HEK293 (cell line): Measurements from ENCODE around the gene DPYD.

ENCODE experiments used
- CTCF ChIA-PET: fragments of 350-600 bp; formaldehyde crosslinking; extraction: SDS; loops from one replicate; lab custom pipeline; 2021; ENCODE audit warnings: antibody characterized with exemption; lab: Yijun Ruan, JAX
- POLR2A ChIA-PET: fragments of 300-600 bp; formaldehyde crosslinking; extraction: SDS; loops from one replicate; lab custom pipeline; 2020; ENCODE audit warnings: antibody characterized with exemption, inconsistent platforms; lab: Yijun Ruan, JAX
- H3K27ac ChIP-seq: fragments of 200-500 bp; sonication (Bioruptor generic); 2 replicates; pipeline ENCODE4 v1.5.1; 2014; ENCODE audit warnings: low read depth, low read length, control low read depth, inconsistent platforms; ENCODE audit errors: extremely low read depth
- H3K36me3 ChIP-seq, 2 experiments: fragments of 200-500 bp in 1 of 2; sonication (Bioruptor generic) in 1 of 2; 1 replicate in 1 of 2; 2 replicates in 1 of 2; pipeline ENCODE4 v1.5.1; 2014 to 2017; ENCODE audit warnings: inconsistent platforms in 2 of 2, low read length in 2 of 2; ENCODE audit not compliant: control insufficient read depth in 2 of 2, insufficient read depth in 1 of 2
- H3K4me1 ChIP-seq: fragments of 200-500 bp; sonication (Bioruptor generic); 2 replicates; pipeline ENCODE4 v1.5.1; 2014; ENCODE audit warnings: mild to moderate bottlenecking, low read length, inconsistent platforms; ENCODE audit not compliant: control insufficient read depth, insufficient read depth
- H3K4me3 ChIP-seq: 2 replicates; pipeline ENCODE4 v1.5.1; 2011; ENCODE audit warnings: low read depth, mild to moderate bottlenecking, control low read depth, low read length, moderate library complexity
- H3K9me3 ChIP-seq: fragments of 200-500 bp; sonication (Bioruptor generic); 2 replicates; pipeline ENCODE4 v1.5.1; 2014; ENCODE audit warnings: low read depth, low read length, inconsistent platforms; ENCODE audit not compliant: control insufficient read depth, insufficient read depth
- BCL11A ChIP-seq: fragments of 450-650 bp; formaldehyde crosslinking; IDR thresholded peaks from 2 replicates; pipeline ENCODE4 v1.5.1; 2016; ENCODE audit warnings: low read depth, missing biosample characterization, missing genetic modification characterization
- BCL11B ChIP-seq: fragments of 450-650 bp; formaldehyde crosslinking; IDR thresholded peaks from 2 replicates; pipeline ENCODE4 v1.5.1; 2016; ENCODE audit warnings: low read depth, missing biosample characterization, missing genetic modification characterization
- HOXD13 ChIP-seq: sonication (generic); formaldehyde crosslinking; IDR thresholded peaks from 2 replicates; pipeline ENCODE4 v1.8.0; 2022; ENCODE audit warnings: missing genetic modification reagents, borderline replicate concordance
- YY2 ChIP-seq: fragments of 450-650 bp; formaldehyde crosslinking; IDR thresholded peaks from 2 replicates; pipeline ENCODE4 v1.5.1; 2016; ENCODE audit warnings: missing biosample characterization, missing genetic modification characterization
- ZFP37 ChIP-seq: fragments of 450-650 bp; formaldehyde crosslinking; IDR thresholded peaks from 2 replicates; pipeline ENCODE4 v1.5.1; 2016; ENCODE audit warnings: missing biosample characterization, missing genetic modification characterization
- ZFP41 ChIP-seq: fragments of 450-650 bp; formaldehyde crosslinking; IDR thresholded peaks from 2 replicates; pipeline ENCODE4 v1.5.1; 2016; ENCODE audit warnings: missing biosample characterization, missing genetic modification characterization, borderline replicate concordance
- ZNF132 ChIP-seq: fragments of 450-650 bp; formaldehyde crosslinking; IDR thresholded peaks from 2 replicates; pipeline ENCODE4 v1.5.1; 2017; ENCODE audit warnings: missing biosample characterization, missing genetic modification characterization, borderline replicate concordance
- ZNF248 ChIP-seq: fragments of 450-650 bp; formaldehyde crosslinking; IDR thresholded peaks from 2 replicates; pipeline ENCODE4 v1.5.1; 2017; ENCODE audit warnings: missing biosample characterization, missing genetic modification characterization
- ZNF391 ChIP-seq: fragments of 450-650 bp; formaldehyde crosslinking; IDR thresholded peaks from 2 replicates; pipeline ENCODE4 v1.5.1; 2016; ENCODE audit warnings: low read depth, missing biosample characterization, missing genetic modification characterization, borderline replicate concordance
- ZNF404 ChIP-seq: fragments of 450-650 bp; formaldehyde crosslinking; IDR thresholded peaks from 2 replicates; pipeline ENCODE4 v1.5.1; 2017; ENCODE audit warnings: missing biosample characterization, missing genetic modification characterization
- ZNF530 ChIP-seq: fragments of 450-650 bp; formaldehyde crosslinking; IDR thresholded peaks from 2 replicates; pipeline ENCODE4 v1.5.1; 2016; ENCODE audit warnings: low read depth, missing biosample characterization, missing genetic modification characterization
- ZNF600 ChIP-seq: fragments of 450-650 bp; formaldehyde crosslinking; IDR thresholded peaks from 2 replicates; pipeline ENCODE4 v1.5.1; 2016; ENCODE audit warnings: missing biosample characterization, missing genetic modification characterization
- ZNF626 ChIP-seq: fragments of 450-650 bp; sonication (Bioruptor Pico); formaldehyde crosslinking; IDR thresholded peaks from 2 replicates; pipeline ENCODE4 v1.5.1; 2018; ENCODE audit warnings: missing biosample characterization, missing genetic modification characterization, inconsistent platforms
- ZNF658 ChIP-seq: fragments of 450-650 bp; formaldehyde crosslinking; IDR thresholded peaks from 2 replicates; pipeline ENCODE4; 2016; ENCODE audit warnings: missing biosample characterization, missing genetic modification characterization
- ZNF701 ChIP-seq: fragments of 450-650 bp; formaldehyde crosslinking; IDR thresholded peaks from 2 replicates; pipeline ENCODE4 v1.5.1; 2016; ENCODE audit warnings: missing biosample characterization, missing genetic modification characterization
- ZNF768 ChIP-seq: fragments of 450-650 bp; formaldehyde crosslinking; IDR thresholded peaks from 2 replicates; pipeline ENCODE4 v1.5.1; 2018; ENCODE audit warnings: missing biosample characterization, mild to moderate bottlenecking, missing genetic modification characterization
- ZSCAN30 ChIP-seq: fragments of 450-650 bp; IDR thresholded peaks from 2 replicates; pipeline ENCODE4 v1.5.1; 2018; ENCODE audit warnings: missing biosample characterization, mild to moderate bottlenecking, missing genetic modification characterization, moderate library complexity
- TF ChIP-seq, protein P1 (sequence below): fragments of 450-650 bp; formaldehyde crosslinking; IDR thresholded peaks from 2 replicates; pipeline ENCODE4; 2016; ENCODE audit warnings: missing biosample characterization, missing genetic modification characterization
- TF ChIP-seq, protein P2 (sequence below): fragments of 450-650 bp; IDR thresholded peaks from 2 replicates; pipeline ENCODE4 v1.5.1; 2018; ENCODE audit warnings: missing biosample characterization, missing genetic modification characterization
- TF ChIP-seq, protein P3 (sequence below): fragments of 450-650 bp; formaldehyde crosslinking; IDR thresholded peaks from 2 replicates; pipeline ENCODE4 v1.5.1; 2016; ENCODE audit warnings: missing biosample characterization, missing genetic modification characterization
- TF ChIP-seq, protein P4 (sequence below): fragments of 450-650 bp; formaldehyde crosslinking; IDR thresholded peaks from 2 replicates; pipeline ENCODE4 v1.5.1; 2017; ENCODE audit warnings: missing biosample characterization, missing genetic modification characterization
- TF ChIP-seq, protein P5 (sequence below): fragments of 450-650 bp; formaldehyde crosslinking; IDR thresholded peaks from 2 replicates; pipeline ENCODE4 v1.5.1; 2016; ENCODE audit warnings: missing biosample characterization, missing genetic modification characterization
- TF ChIP-seq, protein P6 (sequence below): fragments of 450-650 bp; formaldehyde crosslinking; IDR thresholded peaks from 2 replicates; pipeline ENCODE4 v1.5.1; 2016; ENCODE audit warnings: missing biosample characterization, missing genetic modification characterization

Gene DPYD

DNA sequence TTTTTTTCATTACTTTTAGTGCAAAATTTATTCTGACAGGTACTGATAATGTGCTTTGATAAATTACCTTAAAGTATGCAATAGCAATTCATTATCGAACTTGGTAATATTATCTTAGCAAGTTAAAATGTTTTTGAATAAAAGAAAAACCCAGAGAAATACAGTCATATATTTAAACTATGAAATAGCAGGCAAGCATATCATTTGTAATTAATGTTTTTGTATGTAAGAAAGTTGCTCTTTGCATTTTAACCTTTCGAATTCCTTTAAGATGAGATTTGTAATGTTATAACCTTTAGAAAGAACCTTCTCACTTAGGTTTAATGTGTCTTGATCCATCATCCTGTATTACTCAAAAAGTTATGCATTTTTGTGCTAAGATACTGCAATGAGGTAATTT, 613.7 kb downstream of the DPYD start:
- no peaks in the 10 kb centered on the region for H3K4me1 ChIP-seq
- ChIA-PET CTCF (interaction anchor here (1.1 kb wide), 1 partner anchor 44 kb away, joined by 3 read pairs; no protein-coding TSS in a partner anchor), POLR2A (no interaction called here)
- H3K4me3 ChIP-seq = no peak overlapping the region
- no peak overlapping the region for H3K27ac ChIP-seq
- H3K9me3 ChIP-seq = no peaks in the 10 kb centered on the region
- no peaks in the 10 kb centered on the region for H3K36me3 ChIP-seq
- TF ChIP-seq, protein P1, sequence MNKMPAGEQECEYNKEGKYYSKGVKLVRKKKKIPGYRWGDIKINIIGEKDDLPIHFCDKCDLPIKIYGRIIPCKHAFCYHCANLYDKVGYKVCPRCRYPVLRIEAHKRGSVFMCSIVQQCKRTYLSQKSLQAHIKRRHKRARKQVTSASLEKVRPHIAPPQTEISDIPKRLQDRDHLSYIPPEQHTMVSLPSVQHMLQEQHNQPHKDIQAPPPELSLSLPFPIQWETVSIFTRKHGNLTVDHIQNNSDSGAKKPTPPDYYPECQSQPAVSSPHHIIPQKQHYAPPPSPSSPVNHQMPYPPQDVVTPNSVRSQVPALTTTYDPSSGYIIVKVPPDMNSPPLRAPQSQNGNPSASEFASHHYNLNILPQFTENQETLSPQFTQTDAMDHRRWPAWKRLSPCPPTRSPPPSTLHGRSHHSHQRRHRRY (tag by site-specific recombination) = no peak

DNA sequence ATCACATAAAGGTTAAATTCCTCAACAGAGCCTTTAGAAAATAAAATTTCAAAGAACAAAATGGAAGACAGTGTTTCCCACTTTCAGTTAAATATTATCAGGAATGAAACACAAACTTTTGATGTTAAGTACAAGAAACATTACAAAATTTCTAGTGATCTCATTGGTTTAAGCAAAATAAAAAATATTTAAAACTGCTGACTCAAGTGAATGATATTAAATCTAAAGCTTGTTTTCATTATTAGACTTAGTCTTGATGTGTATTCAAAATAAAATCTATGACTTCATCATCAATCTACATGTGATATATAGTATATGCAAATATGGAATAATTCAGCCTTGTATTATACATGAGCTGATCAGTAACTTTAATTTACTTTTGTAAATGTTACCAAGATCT, 614.3 kb downstream of the DPYD start:
- no peak overlapping the region for H3K4me3 ChIP-seq
- no peak for TF ChIP-seq ZNF701 (tag by site-specific recombination)
- TF ChIP-seq BCL11A = no peak
- TF ChIP-seq ZNF530 (tag by site-specific recombination) = no peak
- TF ChIP-seq, protein P2, sequence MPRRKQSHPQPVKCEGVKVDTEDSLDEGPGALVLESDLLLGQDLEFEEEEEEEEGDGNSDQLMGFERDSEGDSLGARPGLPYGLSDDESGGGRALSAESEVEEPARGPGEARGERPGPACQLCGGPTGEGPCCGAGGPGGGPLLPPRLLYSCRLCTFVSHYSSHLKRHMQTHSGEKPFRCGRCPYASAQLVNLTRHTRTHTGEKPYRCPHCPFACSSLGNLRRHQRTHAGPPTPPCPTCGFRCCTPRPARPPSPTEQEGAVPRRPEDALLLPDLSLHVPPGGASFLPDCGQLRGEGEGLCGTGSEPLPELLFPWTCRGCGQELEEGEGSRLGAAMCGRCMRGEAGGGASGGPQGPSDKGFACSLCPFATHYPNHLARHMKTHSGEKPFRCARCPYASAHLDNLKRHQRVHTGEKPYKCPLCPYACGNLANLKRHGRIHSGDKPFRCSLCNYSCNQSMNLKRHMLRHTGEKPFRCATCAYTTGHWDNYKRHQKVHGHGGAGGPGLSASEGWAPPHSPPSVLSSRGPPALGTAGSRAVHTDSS = no peak
- TF ChIP-seq, protein P3, sequence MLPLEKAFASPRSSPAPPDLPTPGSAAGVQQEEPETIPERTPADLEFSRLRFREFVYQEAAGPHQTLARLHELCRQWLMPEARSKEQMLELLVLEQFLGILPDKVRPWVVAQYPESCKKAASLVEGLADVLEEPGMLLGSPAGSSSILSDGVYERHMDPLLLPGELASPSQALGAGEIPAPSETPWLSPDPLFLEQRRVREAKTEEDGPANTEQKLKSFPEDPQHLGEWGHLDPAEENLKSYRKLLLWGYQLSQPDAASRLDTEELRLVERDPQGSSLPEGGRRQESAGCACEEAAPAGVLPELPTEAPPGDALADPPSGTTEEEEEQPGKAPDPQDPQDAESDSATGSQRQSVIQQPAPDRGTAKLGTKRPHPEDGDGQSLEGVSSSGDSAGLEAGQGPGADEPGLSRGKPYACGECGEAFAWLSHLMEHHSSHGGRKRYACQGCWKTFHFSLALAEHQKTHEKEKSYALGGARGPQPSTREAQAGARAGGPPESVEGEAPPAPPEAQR = no peak
- TF ChIP-seq ZFP37 (tag by site-specific recombination) = no peak
- no peak for TF ChIP-seq ZNF391
- no peak for TF ChIP-seq ZSCAN30 (tag by site-specific recombination)
- TF ChIP-seq YY2 = no peak
- TF ChIP-seq ZNF132 (tag by site-specific recombination) = no peak
- TF ChIP-seq ZNF626 (tag by site-specific recombination) = no peak
- TF ChIP-seq, protein P4, sequence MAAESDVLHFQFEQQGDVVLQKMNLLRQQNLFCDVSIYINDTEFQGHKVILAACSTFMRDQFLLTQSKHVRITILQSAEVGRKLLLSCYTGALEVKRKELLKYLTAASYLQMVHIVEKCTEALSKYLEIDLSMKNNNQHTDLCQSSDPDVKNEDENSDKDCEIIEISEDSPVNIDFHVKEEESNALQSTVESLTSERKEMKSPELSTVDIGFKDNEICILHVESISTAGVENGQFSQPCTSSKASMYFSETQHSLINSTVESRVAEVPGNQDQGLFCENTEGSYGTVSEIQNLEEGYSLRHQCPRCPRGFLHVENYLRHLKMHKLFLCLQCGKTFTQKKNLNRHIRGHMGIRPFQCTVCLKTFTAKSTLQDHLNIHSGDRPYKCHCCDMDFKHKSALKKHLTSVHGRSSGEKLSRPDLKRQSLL = no peak
- no peak for TF ChIP-seq HOXD13 (CRISPR knock-in tag)
- TF ChIP-seq ZNF768 (tag by site-specific recombination) = no peak
- TF ChIP-seq BCL11B (tag by site-specific recombination) = no peak
- no peak for TF ChIP-seq ZNF658 (tag by site-specific recombination)
- ChIA-PET POLR2A (no interaction called here), CTCF (interaction anchor here (1.1 kb wide), 1 partner anchor 45 kb away, joined by 3 read pairs; no protein-coding TSS in a partner anchor)
- H3K27ac ChIP-seq = no peak overlapping the region
- H3K4me1 ChIP-seq = no peaks in the 10 kb centered on the region
- H3K36me3 ChIP-seq = no peaks in the 10 kb centered on the region
- no peaks in the 10 kb centered on the region for H3K9me3 ChIP-seq

DNA sequence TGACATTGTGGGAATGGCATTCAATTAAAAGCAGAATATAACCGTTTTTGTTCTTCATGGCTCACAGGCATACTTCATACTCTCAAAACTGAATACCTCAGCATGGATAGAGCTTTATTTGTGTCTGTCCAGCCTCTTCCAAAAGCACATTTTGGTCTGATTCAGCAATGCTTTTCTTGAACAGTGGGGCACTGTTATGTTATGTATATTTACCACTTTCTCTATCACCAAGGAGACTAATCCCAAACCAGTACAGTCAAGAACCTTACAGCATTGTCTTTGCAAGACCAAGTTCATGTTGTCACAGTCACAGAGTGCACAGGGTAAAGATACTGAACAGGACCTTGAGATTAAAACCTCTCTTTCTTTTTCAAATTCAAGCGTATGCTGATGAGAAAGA, 616.5 kb downstream of the DPYD start:
- Histone ChIP-seq H3K9me3 (no peaks in the 10 kb centered on the region), H3K27ac (no peak overlapping the region), H3K36me3 (no peaks in the 10 kb centered on the region), H3K4me3 (no peak overlapping the region), H3K4me1 (no peaks in the 10 kb centered on the region)
- TF ChIP-seq, protein P5, sequence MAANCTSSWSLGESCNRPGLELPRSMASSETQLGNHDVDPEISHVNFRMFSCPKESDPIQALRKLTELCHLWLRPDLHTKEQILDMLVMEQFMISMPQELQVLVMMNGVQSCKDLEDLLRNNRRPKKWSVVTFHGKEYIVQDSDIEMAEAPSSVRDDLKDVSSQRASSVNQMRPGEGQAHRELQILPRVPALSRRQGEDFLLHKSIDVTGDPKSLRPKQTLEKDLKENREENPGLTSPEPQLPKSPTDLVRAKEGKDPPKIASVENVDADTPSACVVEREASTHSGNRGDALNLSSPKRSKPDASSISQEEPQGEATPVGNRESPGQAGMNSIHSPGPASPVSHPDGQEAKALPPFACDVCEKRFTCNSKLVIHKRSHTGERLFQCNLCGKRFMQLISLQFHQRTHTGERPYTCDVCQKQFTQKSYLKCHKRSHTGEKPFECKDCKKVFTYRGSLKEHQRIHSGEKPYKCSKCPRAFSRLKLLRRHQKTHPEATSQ (tag by site-specific recombination) = no peak
- TF ChIP-seq ZNF600 (tag by site-specific recombination) (no peak), ZNF404 (no peak), ZNF248 (no peak), ZFP41 (tag by site-specific recombination) (no peak)
- TF ChIP-seq, protein P6, sequence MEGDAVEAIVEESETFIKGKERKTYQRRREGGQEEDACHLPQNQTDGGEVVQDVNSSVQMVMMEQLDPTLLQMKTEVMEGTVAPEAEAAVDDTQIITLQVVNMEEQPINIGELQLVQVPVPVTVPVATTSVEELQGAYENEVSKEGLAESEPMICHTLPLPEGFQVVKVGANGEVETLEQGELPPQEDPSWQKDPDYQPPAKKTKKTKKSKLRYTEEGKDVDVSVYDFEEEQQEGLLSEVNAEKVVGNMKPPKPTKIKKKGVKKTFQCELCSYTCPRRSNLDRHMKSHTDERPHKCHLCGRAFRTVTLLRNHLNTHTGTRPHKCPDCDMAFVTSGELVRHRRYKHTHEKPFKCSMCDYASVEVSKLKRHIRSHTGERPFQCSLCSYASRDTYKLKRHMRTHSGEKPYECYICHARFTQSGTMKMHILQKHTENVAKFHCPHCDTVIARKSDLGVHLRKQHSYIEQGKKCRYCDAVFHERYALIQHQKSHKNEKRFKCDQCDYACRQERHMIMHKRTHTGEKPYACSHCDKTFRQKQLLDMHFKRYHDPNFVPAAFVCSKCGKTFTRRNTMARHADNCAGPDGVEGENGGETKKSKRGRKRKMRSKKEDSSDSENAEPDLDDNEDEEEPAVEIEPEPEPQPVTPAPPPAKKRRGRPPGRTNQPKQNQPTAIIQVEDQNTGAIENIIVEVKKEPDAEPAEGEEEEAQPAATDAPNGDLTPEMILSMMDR (tag by site-specific recombination) = no peak
- TF ChIP-seq, protein P4 = no peak
- POLR2A ChIA-PET = no interaction called here
- CTCF ChIA-PET = no interaction called here
